K562 (cell line): ENCODE measurements around the gene LSM4. TPM values are rescaled to one million over a fixed set of nuclear protein-coding genes. Genes with fewer than 3 reads are reported as not detected.

Experiments
- E2F8 ChIP-seq: fragments of 450-650 bp; IDR thresholded peaks from 2 replicates; pipeline ENCODE4 v1.7.1; 2018; ENCODE audit warnings: mild to moderate bottlenecking, low read depth; ENCODE audit not compliant: partially characterized antibody
- MEF2D ChIP-seq: conservative IDR thresholded peaks from 2 replicates; pipeline ENCODE4 v1.6.1; 2016; ENCODE audit warnings: low read depth, missing genetic modification characterization, missing compliant biosample characterization
- TEAD1 ChIP-seq, 2 experiments: fragments of 450-650 bp in 1 of 2; sonication (generic) in 1 of 2; formaldehyde crosslinking; IDR thresholded peaks; 2 replicates each; pipeline versions ENCODE4 v1.4.0 to v1.8.0; 2020 to 2022; ENCODE audit warnings: mild to moderate bottlenecking in 2 of 2, missing genetic modification reagents in 1 of 2
- TRIM28 ChIP-seq: fragments of 450-650 bp; IDR thresholded peaks from 2 replicates; pipeline ENCODE4 v1.6.1; 2017
- ZBTB12 ChIP-seq: fragments of 250-450 bp; sonication (Bioruptor Pico); IDR thresholded peaks from 2 replicates; pipeline ENCODE4 v1.4.0; 2020
- ZBTB7A ChIP-seq: IDR thresholded peaks from 2 replicates; pipeline ENCODE4 v1.6.1; 2011; ENCODE audit warnings: low read depth, mild to moderate bottlenecking, low read length, moderate library complexity, borderline replicate concordance; ENCODE audit not compliant: control insufficient read depth
- ZNF318 ChIP-seq, 2 experiments: fragments of 450-650 bp; IDR thresholded peaks; 2 replicates each; pipeline ENCODE4 v1.6.1; 2016; ENCODE audit warnings: mild to moderate bottlenecking in 2 of 2, borderline replicate concordance in 1 of 2, low read depth in 1 of 2, moderate library complexity in 1 of 2
- ZNF512 ChIP-seq: IDR thresholded peaks from 2 replicates; pipeline ENCODE4 v1.6.1; 2016; ENCODE audit warnings: missing genetic modification characterization, missing compliant biosample characterization
- polyA plus RNA-seq, 8 experiments: library from polyadenylated mRNA; depleted of rRNA in 4 of 8; stranded (reverse) in 5 of 8; unstranded in 3 of 8; fragments of >200 nt; fragmentation: Nextera tagmentation in 2 of 8; fragmentation: Illumina TruSeq in 1 of 8; extraction: Ambion mirVana in 2 of 8; extraction: Trizol in 1 of 8; gene quantifications; 2 replicates each; pipeline versions ENCODE4 v1.2.1 to v1.2.3, GENCODE V29; 2011 to 2014; ENCODE audit warnings: inconsistent platforms in 1 of 8, missing spikeins in 1 of 8
- total RNA-seq, 7 experiments: library from RNA; depleted of rRNA in 6 of 7; stranded (reverse); fragments of >200 nt in 6 of 7; fragmentation: Illumina TruSeq in 2 of 7; extraction: Trizol in 2 of 7; gene quantifications; 2 replicates each; pipeline versions ENCODE4 v1.2.1 to v1.2.3, GENCODE V29; 2011 to 2021; ENCODE audit warnings: low replicate concordance in 1 of 7

The LSM4 gene
- total and polyA plus RNA-seq, 9 of the 15 experiments (the other 6 are each of a cell fraction or from before 2014, with no cell fraction given), result 11.9 to 763 (median 202) TPM

- TF ChIP-seq E2F8 (no peak), TEAD1 (CRISPR knock-in tag; IDR thresholded peaks at IDR 0.05) (peak; percentile 78 to 90; a peak in 3 of 4 replicates), ZBTB12 (CRISPR knock-in tag) (peak; percentile 62), MEF2D (peak; percentile 94), TRIM28 (peak; percentile 50; the same call in 1 of the 2 replicates), ZNF512 (tag) (no peak), ZBTB7A (peak; percentile 63; the same call in 1 of the 2 replicates), ZNF318 (IDR thresholded peaks at IDR 0.05; ENCODE audit: borderline replicate concordance in 1 of 2, low read depth in 1 of 2) (peak in 1 of 2 experiments; percentile 98; a peak in 2 of 4 replicates)
These were observed 42.1 kb upstream of the LSM4 start (continued) for GRCh38 chr19:18364826-18365528.
